ENCODE data around the gene MAEL. TPM values are rescaled to one million over a fixed set of nuclear protein-coding genes. Genes with fewer than 3 reads are reported as not detected.

Gene MAEL
- not detected for polyA plus RNA-seq (2013, experiment 1 of 2)
- not detected for polyA plus RNA-seq (2013, experiment 2 of 2)

- WGBS, 2 experiments (ENCODE audit: insufficient coverage in 2 of 2) = 95 to 96% methylated on average over 44 to 45 of the region's 45 CpGs
- Histone ChIP-seq H3K36me3 (ENCODE audit: control insufficient read depth, insufficient read depth, low read length) (no peaks in the 10 kb centered on the region), H3K27ac (ENCODE audit: low read depth, low read length, severe bottlenecking) (no peak within 1 kb of the TSS), H3K4me3 (ENCODE audit: extremely low read depth, insufficient read depth, low read length, poor library complexity, severe bottlenecking) (no peak within 1 kb of the TSS), H3K9me3 (ENCODE audit: control insufficient read depth, low read length) (no peaks in the 10 kb centered on the region), H3K4me1 (ENCODE audit: control insufficient read depth, insufficient read depth, low read length, poor library complexity, severe bottlenecking) (no peaks in the 10 kb centered on the region)
Observed at GRCh38 chr1:166988974-166989515, at the start of gene MAEL. Gene MAEL, plus strand, starts transcription at chr1:166989280. Its CDS starts 73 bp downstream, at chr1:166989353.

DNA sequence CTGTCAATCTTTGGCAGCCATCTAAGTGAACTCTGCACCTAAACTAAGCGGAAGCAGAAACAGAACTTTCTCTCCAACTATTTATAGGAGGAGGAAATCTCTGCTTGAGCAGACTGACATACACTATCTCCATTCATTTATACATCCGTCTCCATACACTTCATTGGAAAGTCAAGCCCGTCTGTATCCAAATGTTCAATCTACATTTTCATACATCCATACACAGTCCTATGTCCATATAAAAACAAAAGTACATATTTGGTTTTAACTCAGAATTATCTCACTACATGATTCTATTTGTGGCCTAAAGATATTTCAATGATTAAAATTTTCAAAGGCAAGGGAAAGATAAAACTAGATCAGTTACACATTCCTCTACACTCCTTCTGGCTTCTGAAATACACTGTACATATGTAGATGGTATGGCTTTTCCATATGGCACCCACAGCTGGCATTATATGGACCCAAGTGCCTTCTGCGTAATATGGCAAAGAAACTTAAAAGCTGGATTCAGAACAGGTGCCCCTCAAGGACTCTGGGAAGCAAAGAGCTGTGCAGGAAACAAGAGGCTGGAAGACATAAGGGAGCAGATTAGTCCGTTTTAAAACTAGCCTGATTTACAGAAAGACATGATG, 49.2 kb upstream of the MAEL start:
- H3K4me3 ChIP-seq (ENCODE audit: extremely low read depth, insufficient read depth, low read length, poor library complexity, severe bottlenecking) = no peak overlapping the region
- 93 to 100% methylated on average over 3 to 4 of the region's 5 CpGs for WGBS, 2 experiments (ENCODE audit: insufficient coverage in 2 of 2)
- no peaks in the 10 kb centered on the region for H3K36me3 ChIP-seq (ENCODE audit: control insufficient read depth, insufficient read depth, low read length)
- peaks cover 8% of the 10 kb centered on the region for H3K4me1 ChIP-seq (ENCODE audit: control insufficient read depth, insufficient read depth, low read length, poor library complexity, severe bottlenecking)
- no peak overlapping the region for H3K27ac ChIP-seq (ENCODE audit: low read depth, low read length, severe bottlenecking)
- no peaks in the 10 kb centered on the region for H3K9me3 ChIP-seq (ENCODE audit: control insufficient read depth, low read length)

GRCh38 chr1:166944186-166944967, 44.7 kb upstream of the MAEL start:
- 85 to 89% methylated on average over 5 of the region's 5 CpGs for WGBS, 2 experiments (ENCODE audit: insufficient coverage in 2 of 2)

DNA sequence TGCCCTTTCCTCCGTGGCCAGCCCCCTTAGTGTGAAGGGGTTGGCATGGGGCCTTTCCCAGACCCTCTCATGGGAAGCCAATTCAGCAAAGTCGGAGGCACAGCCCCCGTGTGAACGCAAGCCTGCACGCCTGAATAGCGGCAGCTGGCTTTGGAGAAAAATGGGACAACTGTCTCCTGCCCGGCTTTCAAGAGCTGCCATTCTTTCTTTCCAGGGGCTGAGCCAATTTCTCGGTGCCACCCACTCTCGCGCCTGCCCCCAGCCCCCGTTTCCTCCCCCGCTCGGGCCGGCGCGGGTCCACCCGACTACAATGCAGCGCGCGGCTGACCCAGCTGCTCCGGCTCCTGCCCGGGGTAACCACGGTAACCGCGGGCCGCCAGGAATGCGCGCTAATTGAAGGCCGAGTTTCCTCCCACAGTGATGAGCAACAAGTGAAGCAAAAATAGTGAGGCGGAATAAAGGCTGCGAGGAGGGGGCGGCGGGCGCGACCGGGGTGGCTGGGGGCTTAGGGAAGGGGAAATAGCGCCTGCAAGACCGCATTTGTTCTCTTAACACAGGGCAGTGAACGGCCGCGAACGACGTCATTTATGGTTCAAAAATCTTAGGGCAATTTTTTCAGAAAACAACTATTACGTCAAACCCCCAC, 41.6 kb upstream of the MAEL start:
- Histone ChIP-seq H3K4me3 (ENCODE audit: extremely low read depth, insufficient read depth, low read length, poor library complexity, severe bottlenecking) (peak overlapping the region; percentile 23), H3K27ac (ENCODE audit: low read depth, low read length, severe bottlenecking) (peak overlapping the region; percentile 82), H3K9me3 (ENCODE audit: control insufficient read depth, low read length) (no peaks in the 10 kb centered on the region), H3K4me1 (ENCODE audit: control insufficient read depth, insufficient read depth, low read length, poor library complexity, severe bottlenecking) (peaks cover 67% of the 10 kb centered on the region), H3K36me3 (ENCODE audit: control insufficient read depth, insufficient read depth, low read length) (no peaks in the 10 kb centered on the region)
- 7 to 12% methylated on average over 32 to 40 of the region's 44 CpGs for WGBS, 2 experiments (ENCODE audit: insufficient coverage in 2 of 2)

More at GRCh38 chr1:166944186-166944967, 44.7 kb upstream of the MAEL start:
- Histone ChIP-seq H3K9me3 (ENCODE audit: control insufficient read depth, low read length) (no peaks in the 10 kb centered on the region), H3K4me1 (ENCODE audit: control insufficient read depth, insufficient read depth, low read length, poor library complexity, severe bottlenecking) (peaks cover 40% of the 10 kb centered on the region), H3K4me3 (ENCODE audit: extremely low read depth, insufficient read depth, low read length, poor library complexity, severe bottlenecking) (no peak overlapping the region), H3K36me3 (ENCODE audit: control insufficient read depth, insufficient read depth, low read length) (no peaks in the 10 kb centered on the region), H3K27ac (ENCODE audit: low read depth, low read length, severe bottlenecking) (peak overlapping the region; percentile 84)

DNA sequence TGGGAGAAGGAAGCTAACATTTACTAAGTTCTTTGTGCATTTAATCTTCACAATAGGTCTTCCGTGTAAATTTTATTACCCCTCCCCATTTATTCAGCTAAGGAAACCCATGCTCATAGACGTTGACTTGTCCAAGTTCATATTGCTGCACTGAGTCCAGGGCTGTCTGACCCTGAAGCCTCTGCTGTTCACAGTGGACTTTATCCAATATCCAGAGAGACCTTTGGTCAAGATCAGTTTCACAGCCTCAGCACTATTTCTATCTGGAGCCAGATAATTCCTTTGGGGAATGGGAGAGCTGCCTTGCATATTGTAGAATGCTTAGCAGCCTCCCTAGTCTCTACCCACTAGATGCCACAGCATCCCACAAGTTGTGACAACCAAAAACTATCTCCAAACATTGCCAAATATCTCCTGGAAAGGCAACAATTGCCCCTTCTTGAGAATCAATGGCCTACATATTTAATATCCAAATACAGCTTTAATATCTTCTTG, 40.2 kb upstream of the MAEL start:
- H3K4me1 ChIP-seq (ENCODE audit: control insufficient read depth, insufficient read depth, low read length, poor library complexity, severe bottlenecking) = peaks cover 62% of the 10 kb centered on the region
- WGBS, 2 experiments (ENCODE audit: insufficient coverage in 2 of 2) = 69 to 90% methylated on average over 2 of the region's 2 CpGs

GRCh38 chr1:166950156-166950555, 38.9 kb upstream of the MAEL start:
- H3K9me3 ChIP-seq (ENCODE audit: control insufficient read depth, low read length) = no peaks in the 10 kb centered on the region
- no peak overlapping the region for H3K4me3 ChIP-seq (ENCODE audit: extremely low read depth, insufficient read depth, low read length, poor library complexity, severe bottlenecking)
- peaks cover 57% of the 10 kb centered on the region for H3K4me1 ChIP-seq (ENCODE audit: control insufficient read depth, insufficient read depth, low read length, poor library complexity, severe bottlenecking)
- 0 to 16% methylated on average over 2 of the region's 2 CpGs for WGBS, 2 experiments (ENCODE audit: insufficient coverage in 2 of 2)
- H3K27ac ChIP-seq (ENCODE audit: low read depth, low read length, severe bottlenecking) = peak overlapping the region; percentile 54
- H3K36me3 ChIP-seq (ENCODE audit: control insufficient read depth, insufficient read depth, low read length) = no peaks in the 10 kb centered on the region

More for the DNA sequence above, 40.2 kb upstream of the MAEL start:
- Histone ChIP-seq H3K27ac (ENCODE audit: low read depth, low read length, severe bottlenecking) (no peak overlapping the region), H3K36me3 (ENCODE audit: control insufficient read depth, insufficient read depth, low read length) (no peaks in the 10 kb centered on the region), H3K9me3 (ENCODE audit: control insufficient read depth, low read length) (no peaks in the 10 kb centered on the region), H3K4me3 (ENCODE audit: extremely low read depth, insufficient read depth, low read length, poor library complexity, severe bottlenecking) (no peak overlapping the region)

DNA sequence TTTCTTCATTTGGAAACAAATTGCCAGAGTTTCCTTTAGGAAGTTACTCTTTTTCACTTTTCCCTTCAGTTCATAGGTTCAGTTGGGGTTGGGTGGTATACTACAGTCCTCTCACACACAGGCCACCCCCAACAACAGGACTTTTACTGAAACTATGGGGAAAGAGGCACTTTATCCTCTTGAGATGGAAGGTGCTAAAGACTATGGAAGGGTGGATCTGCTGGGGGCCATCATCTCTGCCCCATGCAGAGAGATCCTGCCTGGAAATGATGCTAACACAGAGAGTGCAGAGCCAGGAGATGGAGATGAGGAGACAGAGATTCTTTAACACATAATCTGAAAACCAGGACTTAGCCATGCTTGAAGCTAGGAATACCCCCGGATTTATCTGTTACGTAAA, 38.0 kb upstream of the MAEL start:
- Histone ChIP-seq H3K4me3 (ENCODE audit: extremely low read depth, insufficient read depth, low read length, poor library complexity, severe bottlenecking) (no peak overlapping the region), H3K27ac (ENCODE audit: low read depth, low read length, severe bottlenecking) (no peak overlapping the region), H3K36me3 (ENCODE audit: control insufficient read depth, insufficient read depth, low read length) (no peaks in the 10 kb centered on the region), H3K9me3 (ENCODE audit: control insufficient read depth, low read length) (no peaks in the 10 kb centered on the region), H3K4me1 (ENCODE audit: control insufficient read depth, insufficient read depth, low read length, poor library complexity, severe bottlenecking) (peaks cover 52% of the 10 kb centered on the region)
- 100% methylated on average over 1 to 2 of the region's 2 CpGs for WGBS, 2 experiments (ENCODE audit: insufficient coverage in 2 of 2)

GRCh38 chr1:166952002-166952746, 36.9 kb upstream of the MAEL start:
- no peaks in the 10 kb centered on the region for H3K36me3 ChIP-seq (ENCODE audit: control insufficient read depth, insufficient read depth, low read length)
- H3K4me1 ChIP-seq (ENCODE audit: control insufficient read depth, insufficient read depth, low read length, poor library complexity, severe bottlenecking) = peaks cover 46% of the 10 kb centered on the region
- no peaks in the 10 kb centered on the region for H3K9me3 ChIP-seq (ENCODE audit: control insufficient read depth, low read length)
- H3K27ac ChIP-seq (ENCODE audit: low read depth, low read length, severe bottlenecking) = peak overlapping the region; percentile 67
- no peak overlapping the region for H3K4me3 ChIP-seq (ENCODE audit: extremely low read depth, insufficient read depth, low read length, poor library complexity, severe bottlenecking)
- 75 to 78% methylated on average over 1 to 2 of the region's 4 CpGs for WGBS, 2 experiments (ENCODE audit: insufficient coverage in 2 of 2)

- Histone ChIP-seq H3K9me3 (ENCODE audit: control insufficient read depth, low read length) (no peaks in the 10 kb centered on the region), H3K36me3 (ENCODE audit: control insufficient read depth, insufficient read depth, low read length) (no peaks in the 10 kb centered on the region), H3K4me3 (ENCODE audit: extremely low read depth, insufficient read depth, low read length, poor library complexity, severe bottlenecking) (no peak overlapping the region), H3K4me1 (ENCODE audit: control insufficient read depth, insufficient read depth, low read length, poor library complexity, severe bottlenecking) (peaks cover 36% of the 10 kb centered on the region), H3K27ac (ENCODE audit: low read depth, low read length, severe bottlenecking) (no peak overlapping the region)
Observed at GRCh38 chr1:166953491-166953890, 35.6 kb upstream of the MAEL start.

All from mesodermal cell (in vitro differentiated cells).